ENCODE data around the gene CARMIL1. TPM values are rescaled to one million over a fixed set of nuclear protein-coding genes. Genes with fewer than 3 reads are reported as not detected.

Gene CARMIL1
- total and polyA plus RNA-seq, 2 of the 8 experiments (the other 6 are each of a cell fraction or from before 2014, with no cell fraction given) = 20.3 to 40.4 TPM

- Histone ChIP-seq H3K36me3 (ENCODE audit: control insufficient read depth in 2 of 4, insufficient read depth in 4 of 4, low read length in 3 of 4) (no peaks in the 10 kb centered on the region), H3K79me1 (ENCODE audit: low read depth, low read length) (peaks cover 8% of the 10 kb centered on the region), H4K20me1 (replicated peaks in 1 of 2; ENCODE audit: control insufficient read depth in 1 of 2, insufficient read depth in 2 of 2, low read length in 2 of 2) (peaks cover 0 to 1% of the 10 kb centered on the region in 2 experiments), H3K4ac (replicated peaks; ENCODE audit: insufficient read length, low read depth, low read length) (peak overlapping the region; percentile 32), H3K9ac (replicated peaks in 1 of 4; ENCODE audit: extremely low read depth in 1 of 4, low read depth in 3 of 4, low read length in 3 of 4) (no peak overlapping the region), H2BK15ac (ENCODE audit: low read length) (no peak overlapping the region), H4K91ac (replicated peaks; ENCODE audit: insufficient read length, low read length) (peak overlapping the region; percentile 46), H4K5ac (ENCODE audit: insufficient read length, low read depth, low read length) (no peak overlapping the region), H4K8ac (ENCODE audit: extremely low read depth, insufficient read depth, low read length) (peak overlapping the region; percentile 3; the same call in 1 of the 2 replicates), H2BK5ac (ENCODE audit: low read depth, low read length) (no peak overlapping the region), H3K56ac (replicated peaks; ENCODE audit: insufficient read length, low read depth, low read length) (no peak overlapping the region), H3K27ac (ENCODE audit: low read depth, low read length) (no peak overlapping the region; the same call in 1 of the 2 replicates), H2BK120ac (replicated peaks; ENCODE audit: low read depth, low read length) (no peak overlapping the region), H2AFZ (ENCODE audit: low read length) (no peak overlapping the region), H3K4me3 (ENCODE audit: extremely low read depth in 1 of 4, insufficient read depth in 2 of 4, low read depth in 3 of 4, low read length in 4 of 4) (no peak overlapping the region), H2BK20ac (ENCODE audit: low read length) (no peak overlapping the region), H3K9me3 (ENCODE audit: insufficient read depth in 2 of 2, low read depth in 1 of 2, low read length in 1 of 2) (no peaks in the 10 kb centered on the region), H2AK5ac (ENCODE audit: low read depth, low read length) (no peak overlapping the region), H3K4me1 (replicated peaks in 1 of 4; ENCODE audit: control insufficient read depth in 3 of 4, insufficient read depth in 4 of 4, low read length in 3 of 4) (peaks cover 0 to 21% (median 16%) of the 10 kb centered on the region in 4 experiments; a peak in 6 of 7 replicates), H2BK12ac (ENCODE audit: low read depth, low read length) (no peak overlapping the region), H3K79me2 (ENCODE audit: control insufficient read depth in 1 of 2, insufficient read depth in 2 of 2, low read length in 2 of 2) (peaks cover 0 to 80% of the 10 kb centered on the region in 2 experiments; a peak in 3 of 4 replicates), H3K14ac (ENCODE audit: insufficient read length) (no peak overlapping the region), H3K23me2 (ENCODE audit: low read depth, low read length) (no peaks in the 10 kb centered on the region), H3K23ac (ENCODE audit: insufficient read length) (no peak overlapping the region), H3K27me3 (replicated peaks in 1 of 4; ENCODE audit: control insufficient read depth in 3 of 4, extremely low read depth in 1 of 4, insufficient read depth in 3 of 4, low read length in 3 of 4) (no peaks in the 10 kb centered on the region), H3K18ac (ENCODE audit: extremely low read depth, low read length) (no peak overlapping the region), H3K4me2 (ENCODE audit: insufficient read depth in 1 of 2, low read depth in 2 of 2, low read length in 2 of 2) (no peak overlapping the region)
- CTCF ChIA-PET (ENCODE audit: partially characterized antibody) = interaction anchor here (0.6 to 4.3 kb wide), 3 partner anchors 8 to 368 kb away, joined by 3 to 11 read pairs (median 7); no protein-coding TSS in a partner anchor
- WGBS, 2 experiments (ENCODE audit: extremely low coverage in 1 of 2, insufficient coverage in 1 of 2, insufficient read length in 1 of 2, insufficient replicate concordance in 2 of 2, low coverage in 1 of 2, low lambda C conversion rate in 2 of 2, missing lambda C conversion rate in 1 of 2) = 78% methylated on average over 3 of the region's 3 CpGs; no CpG with 5 or more reads in 1 of the 2 experiments
- DNase-seq (ENCODE audit: low read depth in 1 of 2, low spot score in 2 of 2) (no peak), FAIRE-seq (no peak)
- POLR2A ChIA-PET (ENCODE audit: partially characterized antibody) = interaction anchor here (1.0 kb wide), 2 partner anchors 10 to 38 kb away, joined by 3 read pairs; no protein-coding TSS in a partner anchor
Observed at GRCh38 chr6:25404091-25404490, 124.9 kb downstream of the CARMIL1 start.

All from H1 (cell line).